Measurements from ENCODE around the gene AFF3. TPM values are rescaled to one million over a fixed set of nuclear protein-coding genes. Genes with fewer than 3 reads are reported as not detected.
"Not testable (repeated sequence)": the region's sequence is repeated elsewhere in the genome, so short reads cannot be mapped to it uniquely, and the experiment has no call there.

The AFF3 gene
- total RNA-seq, 2 donors from 2014 or later, result 20.8 to 22.8 TPM

GRCh38 chr2:100160396-100160795 is 18.0 kb upstream of the AFF3 start:
- DNase-seq (no peak), ATAC-seq (no peak)
- intact Hi-C loops (cut with DNase I), result no loop called here

DNA sequence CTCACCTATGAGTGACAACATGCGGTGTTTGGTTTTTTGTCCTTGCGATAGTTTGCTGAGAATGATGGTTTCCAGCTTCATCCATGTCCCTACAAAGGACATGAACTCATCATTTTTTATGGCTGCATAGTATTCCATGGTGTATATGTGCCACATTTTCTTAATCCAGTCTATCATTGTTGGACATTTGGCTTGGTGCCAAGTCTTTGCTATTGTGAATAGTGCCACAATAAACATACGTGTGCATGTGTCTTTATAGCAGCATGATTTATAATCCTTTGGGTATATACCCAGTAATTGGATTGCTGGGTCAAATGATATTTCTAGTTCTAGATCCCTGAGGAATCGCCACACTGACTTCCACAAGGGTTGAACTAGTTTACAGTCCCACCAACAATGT is 9.4 kb upstream of the AFF3 start:
- DNase-seq; ATAC-seq; intact Hi-C loops (cut with DNase I): not testable (repeated sequence)

- ATAC-seq, result no peak
- DNase-seq, result no peak
- intact Hi-C loops (cut with DNase I), result no loop called here
Observed at GRCh38 chr2:100151310-100151709, 8.9 kb upstream of the AFF3 start.

- ATAC-seq, result no peak
- no peak for DNase-seq
- intact Hi-C loops (cut with DNase I), result no loop called here
Observed at GRCh38 chr2:100148883-100149282, 6.5 kb upstream of the AFF3 start.

DNA sequence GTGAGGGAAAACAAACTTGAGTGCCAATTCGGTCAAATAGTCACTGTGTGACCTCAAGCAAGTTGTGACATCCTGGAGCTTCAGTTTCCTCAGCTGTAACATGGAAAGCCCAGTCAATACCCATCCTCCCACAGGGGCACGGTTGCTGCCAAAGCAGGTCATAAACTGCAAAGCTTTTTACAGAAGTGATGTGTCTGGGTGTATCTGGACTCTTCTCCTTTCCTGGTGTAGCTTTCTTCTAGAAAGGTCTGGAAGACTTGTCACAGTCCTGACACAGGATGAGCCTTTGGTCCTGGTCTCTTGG is 4.2 kb upstream of the AFF3 start:
- intact Hi-C loops (cut with DNase I), result no loop called here
- DNase-seq, result no peak
- no peak for ATAC-seq

- DNase-seq (no peak), ATAC-seq (no peak)
- intact Hi-C loops (cut with DNase I), result no loop called here
Observed at GRCh38 chr2:100145893-100146656, 3.7 kb upstream of the AFF3 start.

- no peak for DNase-seq
- no peak for ATAC-seq
- intact Hi-C loops (cut with DNase I), result no loop called here
Observed at GRCh38 chr2:100143286-100143685, 896 bp upstream of the AFF3 start.

GRCh38 chr2:100141906-100142305 is 484 bp downstream of the AFF3 start:
- ATAC-seq (no peak), DNase-seq (no peak)
- intact Hi-C loops (cut with DNase I), result no loop called here

GRCh38 chr2:100140582-100140981 is 1.8 kb downstream of the AFF3 start:
- intact Hi-C loops (cut with DNase I), result no loop called here
- ATAC-seq, result no peak

DNA sequence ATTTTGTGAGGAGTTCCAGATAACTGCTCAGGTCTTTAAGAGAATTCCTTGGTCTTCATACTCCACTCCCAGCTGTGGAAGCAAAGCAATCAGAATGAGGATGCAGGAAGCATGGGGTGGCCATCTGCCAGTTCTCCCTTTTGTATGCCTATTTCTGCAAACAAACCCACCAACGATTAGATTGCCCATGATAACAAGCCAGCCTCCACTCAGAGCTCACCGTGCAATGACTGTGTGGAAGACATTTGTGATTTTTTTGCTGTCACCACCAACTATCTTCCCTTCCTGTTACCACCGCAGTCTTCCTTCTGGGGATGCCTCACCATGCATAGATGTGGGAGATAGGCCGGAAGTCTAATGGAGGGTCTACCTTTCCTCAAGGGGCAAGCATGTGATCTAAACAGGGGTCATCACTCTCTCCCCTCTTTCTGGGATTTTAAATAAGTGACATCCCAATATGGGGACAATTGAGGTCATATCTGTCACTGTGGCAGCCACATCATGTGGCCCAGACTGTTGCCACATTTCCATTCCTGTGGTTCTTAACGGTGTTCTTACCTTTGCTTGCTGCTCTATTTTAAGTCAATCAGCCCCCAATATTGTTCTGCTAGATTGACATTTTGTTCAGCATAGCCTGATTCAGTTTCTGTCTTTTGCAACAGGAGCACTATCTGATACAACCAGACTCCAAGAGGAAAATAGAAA is 4.4 kb downstream of the AFF3 start:
- DNase-seq (no peak), ATAC-seq (no peak)
- intact Hi-C loops (cut with DNase I), result no loop called here

More at GRCh38 chr2:100140582-100140981, 1.8 kb downstream of the AFF3 start:
- no peak for DNase-seq

- ATAC-seq (no peak), DNase-seq (no peak)
- intact Hi-C loops (cut with DNase I), result no loop called here
Observed at GRCh38 chr2:100137318-100137717, 5.1 kb downstream of the AFF3 start.

- DNase-seq, result no peak
- ATAC-seq, result no peak
- intact Hi-C loops (cut with DNase I), result no loop called here
Observed at GRCh38 chr2:100136310-100136709, 6.1 kb downstream of the AFF3 start.

GRCh38 chr2:100135415-100135814 is 7.0 kb downstream of the AFF3 start:
- ATAC-seq (no peak), DNase-seq (no peak)
- intact Hi-C loops (cut with DNase I), result no loop called here

- intact Hi-C loops (cut with DNase I), result no loop called here
- ATAC-seq (no peak), DNase-seq (no peak)
Observed at GRCh38 chr2:100130595-100131391, 11.6 kb downstream of the AFF3 start.

DNA sequence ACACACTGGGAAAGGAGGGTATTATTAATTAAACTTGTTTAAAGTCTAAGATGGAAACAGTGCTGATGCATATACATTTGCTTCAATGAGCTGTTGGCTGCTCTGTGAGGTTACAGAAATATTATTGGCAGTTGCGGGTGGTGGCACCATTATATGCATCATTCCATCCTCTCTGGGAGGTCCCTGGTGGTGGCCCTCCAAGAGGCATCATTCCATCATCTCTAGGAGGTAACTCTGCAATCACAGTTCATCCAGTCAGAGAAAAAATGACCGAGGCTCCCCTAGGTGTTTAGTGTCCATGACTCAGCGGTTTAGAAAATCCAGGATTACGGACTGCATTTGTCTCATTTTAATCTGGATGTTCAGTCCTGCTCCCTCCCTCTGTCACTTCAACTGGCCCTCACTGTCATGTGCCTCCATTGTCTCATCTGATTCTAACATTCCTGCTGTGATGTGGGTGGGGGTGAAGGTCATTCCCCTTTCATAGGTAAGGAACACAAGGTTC is 15.4 kb downstream of the AFF3 start:
- no peak for ATAC-seq

DNA sequence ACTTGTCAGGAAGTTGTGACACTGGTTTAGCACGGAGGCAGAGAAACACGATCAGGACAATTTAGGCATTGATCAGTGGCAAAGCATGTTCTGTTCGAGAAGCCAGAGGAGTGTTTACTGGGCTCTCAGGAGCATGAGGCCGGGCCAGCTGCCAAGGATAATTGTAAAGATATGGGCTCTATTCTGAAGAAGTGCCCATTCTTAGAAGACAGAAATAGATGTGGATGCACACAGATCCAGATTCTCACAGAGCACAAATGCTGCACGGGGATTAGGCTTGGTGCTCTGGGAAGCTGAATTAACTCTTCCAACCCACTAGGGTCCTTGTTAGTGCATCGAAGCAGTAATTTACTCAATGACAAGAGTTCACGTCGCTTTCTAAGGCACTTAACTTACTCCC is 16.2 kb downstream of the AFF3 start:
- intact Hi-C loops (cut with DNase I), result no loop called here
- DNase-seq (no peak), ATAC-seq (no peak)

More for the DNA sequence above, 15.4 kb downstream of the AFF3 start:
- no peak for DNase-seq
- intact Hi-C loops (cut with DNase I), result no loop called here

DNA sequence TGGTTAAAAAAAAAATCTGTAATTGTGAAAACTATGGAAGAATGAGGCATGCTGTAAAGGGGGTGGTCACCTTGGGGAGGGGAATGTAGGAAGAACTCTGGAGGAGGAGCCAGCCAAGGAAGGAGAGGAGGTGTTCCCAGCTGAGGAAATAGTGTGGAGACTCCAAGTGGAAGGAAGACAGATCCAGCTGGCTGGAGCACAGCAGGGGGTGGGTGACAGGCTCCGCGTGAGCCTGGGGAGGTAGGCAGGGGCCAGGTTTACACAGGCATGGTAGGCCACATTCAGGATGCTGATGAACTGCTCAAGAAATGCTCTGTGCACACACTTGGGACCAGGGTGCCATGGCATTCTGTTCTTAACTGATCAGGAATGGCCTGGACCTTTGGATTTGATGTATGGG is 16.8 kb downstream of the AFF3 start:
- intact Hi-C loops (cut with DNase I), result no loop called here
- ATAC-seq (no peak), DNase-seq (no peak)

DNA sequence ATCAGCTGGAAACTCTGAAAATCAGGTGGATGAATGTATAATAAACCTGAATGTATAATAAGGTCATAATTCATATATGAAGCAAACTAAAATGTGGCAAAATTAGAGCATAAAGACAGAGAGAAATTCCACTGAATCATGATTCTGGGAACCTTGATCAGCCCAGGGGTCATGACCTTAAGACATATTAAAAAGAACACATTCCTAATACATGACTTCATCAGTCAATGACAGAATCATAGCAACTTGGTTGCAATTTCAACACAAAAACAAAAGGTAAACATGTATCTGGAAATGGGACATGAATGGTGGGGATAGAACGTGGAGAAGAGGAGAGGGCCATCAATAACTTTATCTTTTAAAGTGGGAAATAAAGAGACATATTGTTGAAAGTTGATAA is 17.6 kb downstream of the AFF3 start:
- no peak for DNase-seq
- ATAC-seq, result no peak
- intact Hi-C loops (cut with DNase I), result no loop called here

DNA sequence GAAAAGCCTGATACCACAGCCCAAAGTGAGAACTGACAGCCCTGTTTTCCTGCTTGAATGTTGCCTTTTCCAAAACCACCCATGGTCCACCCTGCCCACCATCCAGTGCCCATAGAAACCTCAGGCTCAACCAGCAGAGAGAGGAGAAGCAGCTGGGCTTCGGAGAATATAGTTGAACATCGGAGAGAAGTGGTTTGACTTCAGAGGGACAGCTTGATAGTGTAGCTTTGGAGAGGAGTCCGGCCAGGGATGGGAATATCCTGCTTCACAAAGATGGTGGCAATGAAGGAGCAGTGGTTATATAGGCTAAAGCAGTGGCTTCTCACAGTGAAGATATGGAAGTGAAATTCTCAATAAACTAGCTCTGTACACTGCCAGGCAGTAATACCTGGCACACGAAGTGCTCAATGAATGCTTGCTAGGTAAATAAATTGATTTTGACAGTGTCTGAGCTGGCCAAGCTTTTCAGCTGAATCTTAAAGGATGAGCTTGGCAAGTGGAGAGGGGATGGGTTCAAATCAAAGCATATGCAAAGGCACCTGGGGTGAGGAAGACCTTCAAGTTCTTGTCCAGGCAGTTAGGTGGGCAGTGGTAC is 21.2 kb downstream of the AFF3 start:
- intact Hi-C loops (cut with DNase I), result no loop called here
- ATAC-seq (no peak), DNase-seq (no peak)

DNA sequence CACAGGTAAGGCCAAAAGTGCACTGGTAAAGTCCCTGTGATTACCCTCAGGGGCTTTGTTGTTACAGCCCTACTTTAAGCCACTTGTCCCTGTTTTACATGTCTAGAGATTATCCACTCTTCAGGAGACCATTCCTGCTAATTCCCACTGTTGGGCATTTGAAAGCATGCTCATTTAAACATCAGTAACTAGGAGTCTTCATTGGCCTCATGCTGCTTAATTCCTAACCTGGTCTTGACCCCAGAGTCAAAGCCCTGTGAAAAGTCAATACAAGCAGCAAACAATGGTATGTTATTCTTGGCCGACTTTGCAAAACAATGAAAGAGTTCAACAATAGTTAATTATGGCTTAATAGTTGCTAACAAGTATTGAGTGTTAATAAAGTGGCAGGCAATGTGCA is 23.2 kb downstream of the AFF3 start:
- intact Hi-C loops (cut with DNase I), result loop anchor here in 1 of 2 donors (10.0 kb wide), 1 partner anchor 116 kb away; no protein-coding TSS in a partner anchor
- ATAC-seq (no peak), DNase-seq (no peak)
